ENCODE measurements around the gene PRAC2.

- TF ChIP-seq CTCF (IDR thresholded peaks at IDR 0.05) = no peak
- no peak for TF ChIP-seq POLR2A (IDR thresholded peaks at IDR 0.05)
- no peak for TF ChIP-seq EP300 (IDR thresholded peaks at IDR 0.05)
- TF ChIP-seq POLR2AphosphoS5 (IDR thresholded peaks at IDR 0.05) = no peak
Observed at GRCh38 chr17:48773245-48773644, 50.3 kb downstream of the PRAC2 start.

All from suprapubic skin (tissue), 4 donors.